HL-60 (cell line): ENCODE measurements around the gene DONSON.

ENCODE experiments used
- DNase-seq, 2 experiments: peaks; one replicate each; pipeline ENCODE4 v3.0.0-alpha.2; 2010 to 2020; ENCODE audit warnings: low read depth in 1 of 2, low spot score in 1 of 2
- H3K27ac ChIP-seq: fragments of 250-450 bp; sonication (Bioruptor Pico); replicated peaks from 2 replicates; pipeline ENCODE4 v1.5.1; 2020; ENCODE audit warnings: mild to moderate bottlenecking, moderate library complexity
- H3K27me3 ChIP-seq: fragments of 250-450 bp; sonication (Bioruptor Pico); 2 replicates; pipeline ENCODE4 v1.5.1; 2021; ENCODE audit warnings: mild to moderate bottlenecking, moderate library complexity; ENCODE audit not compliant: insufficient read depth, poor library complexity, severe bottlenecking
- H3K4me3 ChIP-seq: replicated peaks from 2 replicates; pipeline ENCODE4 v1.5.1; 2011; ENCODE audit warnings: mild to moderate bottlenecking, control low read depth, low read length; ENCODE audit not compliant: insufficient read depth
- CTCF ChIP-seq: IDR thresholded peaks from one replicate; pipeline ENCODE4 v1.5.1; 2011; ENCODE audit warnings: low read length, control low read depth, inconsistent platforms; ENCODE audit not compliant: insufficient read depth
- GABPA ChIP-seq: IDR thresholded peaks from 2 replicates; pipeline ENCODE4 v1.6.1; 2012; ENCODE audit warnings: low read depth
- POLR2AphosphoS5 ChIP-seq: IDR thresholded peaks from 2 replicates; pipeline ENCODE4 v1.6.1; 2012; ENCODE audit warnings: low read depth
- REST ChIP-seq: IDR thresholded peaks from 2 replicates; pipeline ENCODE4 v1.6.1; 2012; ENCODE audit warnings: low read depth; ENCODE audit not compliant: insufficient replicate concordance
- SPI1 ChIP-seq: IDR thresholded peaks from 2 replicates; pipeline ENCODE4 v1.6.1; 2012; ENCODE audit warnings: low read depth, mild to moderate bottlenecking, borderline replicate concordance

The DONSON gene

GRCh38 chr21:33566514-33566913 lies 22.0 kb downstream of the DONSON start:
- Histone ChIP-seq H3K27ac (no peak overlapping the region), H3K27me3 (no peaks in the 10 kb centered on the region), H3K4me3 (no peak overlapping the region)
- TF ChIP-seq CTCF (no peak), REST (no peak), GABPA (no peak), SPI1 (no peak), POLR2AphosphoS5 (no peak)
- DNase-seq, result no peak

GRCh38 chr21:33562389-33562788 lies 26.1 kb downstream of the DONSON start:
- DNase-seq, result no peak
- TF ChIP-seq REST (no peak), POLR2AphosphoS5 (no peak), CTCF (no peak), GABPA (no peak), SPI1 (no peak)
- H3K27me3 ChIP-seq, result no peaks in the 10 kb centered on the region
- H3K4me3 ChIP-seq, result no peak overlapping the region
- H3K27ac ChIP-seq, result no peak overlapping the region

- no peaks in the 10 kb centered on the region for H3K27me3 ChIP-seq
- TF ChIP-seq GABPA (no peak), POLR2AphosphoS5 (no peak), CTCF (no peak)
- no peak overlapping the region for H3K4me3 ChIP-seq
- no peak for DNase-seq
- no peak overlapping the region for H3K27ac ChIP-seq
These were observed 27.1 kb downstream of the DONSON start for GRCh38 chr21:33561373-33561772.

- no peak overlapping the region for H3K27ac ChIP-seq
- H3K4me3 ChIP-seq, result no peak overlapping the region
- no peak for DNase-seq
- H3K27me3 ChIP-seq, result no peaks in the 10 kb centered on the region
- TF ChIP-seq REST (no peak), CTCF (no peak), SPI1 (no peak), POLR2AphosphoS5 (no peak), GABPA (no peak)
These were observed 27.5 kb downstream of the DONSON start for GRCh38 chr21:33560965-33561364.
